SIG-M5 (cell line): ENCODE measurements around the gene ZNF610.
"Not testable (repeated sequence)": the region's sequence is repeated elsewhere in the genome, so short reads cannot be mapped to it uniquely, and the experiment has no call there.

Experiments
- DNase-seq: peaks from one replicate; lab custom pipeline; 2025; lab: John Stamatoyannopoulos, UW

The ZNF610 gene

GRCh38 chr19:52336117-52336790, at the start of gene ZNF610:
Gene ZNF610 (plus strand): TSS chr19:52336243. CDS start chr19:52349173, 12,930 bp downstream.
- no peak for DNase-seq

- no peak for DNase-seq
These were observed 49.8 kb upstream of the ZNF610 start for GRCh38 chr19:52286256-52286655.

- DNase-seq, result no peak
These were observed 44.3 kb upstream of the ZNF610 start for GRCh38 chr19:52291781-52292180.

GRCh38 chr19:52292946-52293345, 43.1 kb upstream of the ZNF610 start:
- DNase-seq, result not testable (repeated sequence)

GRCh38 chr19:52296400-52296772, 39.7 kb upstream of the ZNF610 start:
- no peak for DNase-seq

GRCh38 chr19:52296773-52297600, 39.1 kb upstream of the ZNF610 start, which contains the start of gene ZNF480:
Gene ZNF480 (plus strand): TSS chr19:52297169. CDS start chr19:52300413, 3,244 bp downstream.
- no peak for DNase-seq

GRCh38 chr19:52297601-52298364, 38.3 kb upstream of the ZNF610 start:
- no peak for DNase-seq

GRCh38 chr19:52307275-52307674, 28.8 kb upstream of the ZNF610 start:
- no peak for DNase-seq

GRCh38 chr19:52322429-52322828, 13.6 kb upstream of the ZNF610 start:
- no peak for DNase-seq

- no peak for DNase-seq
These were observed 4.3 kb upstream of the ZNF610 start for GRCh38 chr19:52331757-52332156.

- DNase-seq, result no peak
These were observed 301 bp upstream of the ZNF610 start for GRCh38 chr19:52335768-52336116.

- no peak for DNase-seq
These were observed 843 bp downstream of the ZNF610 start for GRCh38 chr19:52336791-52337381.

GRCh38 chr19:52339022-52339421, 3.0 kb downstream of the ZNF610 start:
- DNase-seq, result not testable (repeated sequence)

- no peak for DNase-seq
These were observed 7.5 kb downstream of the ZNF610 start for GRCh38 chr19:52343548-52343947.

- DNase-seq, result no peak
These were observed 9.1 kb downstream of the ZNF610 start for GRCh38 chr19:52345162-52345561.

- no peak for DNase-seq
These were observed 15.5 kb downstream of the ZNF610 start for GRCh38 chr19:52351512-52351911.

- DNase-seq, result no peak
These were observed 30.4 kb downstream of the ZNF610 start for GRCh38 chr19:52366414-52366824.

- DNase-seq, result no peak
These were observed 33.7 kb downstream of the ZNF610 start, which contains the start of gene ZNF880 for GRCh38 chr19:52369559-52370340. Gene ZNF880 (plus strand): TSS chr19:52369923. CDS start chr19:52369966, 43 bp downstream.

- no peak for DNase-seq
These were observed 34.3 kb downstream of the ZNF610 start for GRCh38 chr19:52370341-52370710.

- no peak for DNase-seq
These were observed 55.1 kb downstream of the ZNF610 start for GRCh38 chr19:52391135-52391534.
